ENCODE results near the gene CREB3L2.
"Not testable (repeated sequence)": the region's sequence is repeated elsewhere in the genome, so short reads cannot be mapped to it uniquely, and the experiment has no call there.

The CREB3L2 gene

DNA sequence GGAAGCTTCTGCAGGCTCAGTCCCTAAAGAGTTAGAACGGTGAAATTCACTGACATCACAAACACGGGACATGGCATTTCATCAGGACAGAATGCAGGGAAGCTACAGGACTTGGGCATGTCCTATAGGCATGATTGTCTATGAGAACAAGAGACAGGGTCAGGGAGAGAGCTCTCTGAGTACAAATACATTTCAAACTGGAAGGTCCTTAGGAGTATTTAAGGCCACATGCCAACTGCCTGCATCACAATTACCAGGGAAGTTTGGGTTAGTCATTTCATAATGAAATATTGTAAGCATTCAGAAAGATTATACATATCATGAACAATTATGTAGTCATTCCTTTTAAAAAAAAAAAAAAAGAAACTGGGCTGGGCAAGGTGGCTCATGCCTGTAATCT lies 71.3 kb downstream of the CREB3L2 start:
- peak; percentile 90 for DNase-seq (ENCODE audit: low read depth)
- no peak overlapping the region for H3K4me3 ChIP-seq (replicated peaks; ENCODE audit: low read depth, low read length)
- TF ChIP-seq, protein P1, sequence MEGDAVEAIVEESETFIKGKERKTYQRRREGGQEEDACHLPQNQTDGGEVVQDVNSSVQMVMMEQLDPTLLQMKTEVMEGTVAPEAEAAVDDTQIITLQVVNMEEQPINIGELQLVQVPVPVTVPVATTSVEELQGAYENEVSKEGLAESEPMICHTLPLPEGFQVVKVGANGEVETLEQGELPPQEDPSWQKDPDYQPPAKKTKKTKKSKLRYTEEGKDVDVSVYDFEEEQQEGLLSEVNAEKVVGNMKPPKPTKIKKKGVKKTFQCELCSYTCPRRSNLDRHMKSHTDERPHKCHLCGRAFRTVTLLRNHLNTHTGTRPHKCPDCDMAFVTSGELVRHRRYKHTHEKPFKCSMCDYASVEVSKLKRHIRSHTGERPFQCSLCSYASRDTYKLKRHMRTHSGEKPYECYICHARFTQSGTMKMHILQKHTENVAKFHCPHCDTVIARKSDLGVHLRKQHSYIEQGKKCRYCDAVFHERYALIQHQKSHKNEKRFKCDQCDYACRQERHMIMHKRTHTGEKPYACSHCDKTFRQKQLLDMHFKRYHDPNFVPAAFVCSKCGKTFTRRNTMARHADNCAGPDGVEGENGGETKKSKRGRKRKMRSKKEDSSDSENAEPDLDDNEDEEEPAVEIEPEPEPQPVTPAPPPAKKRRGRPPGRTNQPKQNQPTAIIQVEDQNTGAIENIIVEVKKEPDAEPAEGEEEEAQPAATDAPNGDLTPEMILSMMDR (IDR thresholded peaks at IDR 0.05; ENCODE audit: low read length, missing control alignments): no peak

DNA sequence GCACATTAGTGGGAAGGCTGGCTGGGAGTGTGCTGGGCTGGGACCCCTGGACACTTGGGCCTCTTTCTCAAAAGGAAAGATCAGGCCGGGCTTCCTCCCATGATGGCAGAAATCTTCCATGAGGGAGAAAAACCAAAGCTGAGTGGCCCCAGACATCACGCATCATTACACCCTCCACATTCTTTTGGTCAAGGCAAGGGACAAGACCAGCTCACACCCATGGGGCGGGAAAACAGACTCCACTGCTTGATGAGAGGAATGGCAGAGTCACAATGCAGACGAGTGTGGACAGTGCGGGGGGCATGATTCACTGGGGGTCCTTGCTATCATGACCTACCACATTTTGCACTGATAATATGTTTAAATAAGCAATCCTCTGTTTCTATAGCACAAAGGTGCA lies 73.3 kb downstream of the CREB3L2 start:
- no peak for DNase-seq (ENCODE audit: low read depth)

DNA sequence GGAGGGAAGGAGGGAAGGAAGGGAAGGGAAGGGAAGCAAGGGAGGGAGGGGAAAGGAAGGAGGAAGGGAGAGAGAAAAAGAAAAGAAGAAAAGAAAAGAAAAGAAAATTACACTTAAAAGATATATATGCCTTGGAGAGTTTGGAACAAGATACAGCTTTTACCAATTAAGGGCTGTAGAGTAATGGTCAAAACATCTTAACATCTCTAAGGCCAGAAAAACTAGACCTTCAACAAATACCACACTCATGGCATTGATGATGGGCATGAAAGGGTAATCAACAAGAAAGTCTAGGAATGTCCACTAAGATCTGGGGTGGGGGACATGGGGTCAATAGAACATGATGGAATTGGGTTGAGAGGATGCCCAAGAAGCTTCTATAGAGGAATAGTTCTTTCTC lies 74.5 kb downstream of the CREB3L2 start:
- TF ChIP-seq, protein P1 (IDR thresholded peaks at IDR 0.05; ENCODE audit: low read length, missing control alignments): no peak
- H3K4me3 ChIP-seq (replicated peaks; ENCODE audit: low read depth, low read length): no peak overlapping the region
- no peak for DNase-seq (ENCODE audit: low read depth)

More for the DNA sequence above, 73.3 kb downstream of the CREB3L2 start:
- TF ChIP-seq, protein P1 (IDR thresholded peaks at IDR 0.05; ENCODE audit: low read length, missing control alignments): no peak
- H3K4me3 ChIP-seq (replicated peaks; ENCODE audit: low read depth, low read length): no peak overlapping the region

DNA sequence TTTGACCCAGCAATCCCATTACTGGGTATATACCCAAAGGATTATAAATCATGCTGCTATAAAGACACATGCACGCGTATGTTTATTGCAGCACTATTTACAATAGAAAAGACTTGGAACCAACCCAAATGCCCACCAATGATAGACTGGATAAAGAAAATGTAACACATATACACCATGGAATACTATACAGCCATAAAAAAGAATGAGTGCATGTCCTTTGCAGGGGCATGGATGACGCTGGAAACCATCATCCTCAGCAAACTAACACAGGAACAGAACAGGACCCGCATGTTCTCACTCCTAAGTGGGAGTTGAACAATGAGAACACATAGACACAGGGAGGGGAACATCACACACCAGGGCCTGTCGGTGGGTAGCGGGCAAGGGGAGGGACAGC lies 75.7 kb downstream of the CREB3L2 start:
- not testable (repeated sequence) for H3K4me3 ChIP-seq (replicated peaks; ENCODE audit: low read depth, low read length); DNase-seq (ENCODE audit: low read depth)

DNA sequence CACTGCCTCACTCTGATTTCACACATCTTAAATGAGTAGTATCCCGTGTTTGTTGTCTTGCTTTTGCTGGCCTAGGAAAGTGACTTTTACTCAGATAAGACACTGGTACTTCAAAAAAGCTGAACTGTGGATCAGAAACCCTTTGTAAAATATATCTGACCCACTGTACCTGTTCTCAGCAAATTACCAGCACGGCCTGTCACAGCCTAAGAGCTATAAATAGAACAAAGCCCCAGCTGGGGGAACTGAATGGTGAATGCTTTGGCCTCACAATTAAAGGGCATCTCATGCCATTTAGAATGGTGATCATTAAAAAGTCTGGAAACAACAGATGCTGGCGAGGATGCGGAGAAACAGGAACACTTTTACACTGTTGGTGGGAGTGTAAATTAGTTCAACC lies 76.1 kb downstream of the CREB3L2 start:
- DNase-seq (ENCODE audit: low read depth): no peak
- TF ChIP-seq, protein P1 (IDR thresholded peaks at IDR 0.05; ENCODE audit: low read length, missing control alignments): no peak
- no peak overlapping the region for H3K4me3 ChIP-seq (replicated peaks; ENCODE audit: low read depth, low read length)

DNA sequence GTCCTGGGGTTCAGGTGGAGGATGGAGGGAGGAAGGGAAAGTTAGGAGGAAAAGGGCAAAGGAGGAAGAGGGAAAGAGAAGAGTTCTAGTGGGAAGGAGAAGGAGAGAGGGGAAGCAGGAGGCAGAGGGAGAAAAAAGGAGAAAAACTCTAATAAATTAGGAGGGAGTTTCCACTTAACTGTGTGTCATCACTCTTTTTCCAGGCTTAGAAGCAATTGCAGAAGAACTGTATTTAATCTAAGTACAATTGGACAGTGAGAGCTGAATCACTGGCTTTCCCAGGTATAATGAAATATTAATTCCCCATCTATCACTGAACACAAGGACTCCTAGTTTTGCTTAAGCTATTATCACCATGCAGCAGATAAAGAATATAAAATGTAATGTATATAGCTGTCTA lies 76.8 kb downstream of the CREB3L2 start:
- H3K4me3 ChIP-seq (replicated peaks; ENCODE audit: low read depth, low read length): no peak overlapping the region
- TF ChIP-seq, protein P1 (IDR thresholded peaks at IDR 0.05; ENCODE audit: low read length, missing control alignments): no peak

DNA sequence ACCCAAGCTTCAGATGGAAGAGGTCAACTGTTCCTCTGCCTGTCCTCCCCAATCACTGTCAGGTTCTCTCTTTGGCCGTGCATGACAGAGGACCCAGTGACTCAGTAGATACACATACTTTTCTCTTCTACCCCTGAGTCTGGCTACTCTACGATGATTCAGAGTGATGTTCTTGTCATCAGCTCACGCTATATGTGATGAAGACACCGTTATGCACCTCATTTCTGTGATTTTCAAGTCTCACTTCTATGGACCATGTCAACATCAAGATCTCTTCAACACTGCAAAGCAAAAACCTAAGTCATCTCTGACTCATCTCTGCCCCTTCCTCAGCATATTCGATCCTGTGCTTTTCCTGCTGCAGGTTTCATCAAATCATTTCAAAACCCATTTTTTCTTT lies 78.5 kb downstream of the CREB3L2 start:
- TF ChIP-seq, protein P1 (IDR thresholded peaks at IDR 0.05; ENCODE audit: low read length, missing control alignments): no peak
- no peak overlapping the region for H3K4me3 ChIP-seq (replicated peaks; ENCODE audit: low read depth, low read length)
- DNase-seq (ENCODE audit: low read depth): peak; percentile 44

More for the DNA sequence above, 76.8 kb downstream of the CREB3L2 start:
- DNase-seq (ENCODE audit: low read depth): no peak

All from fibroblast of pulmonary artery (primary cell).